GM12865 (cell line): ENCODE results near the gene CCNL2.

Experiments
- DNase-seq: peaks from one replicate; pipeline ENCODE4 v3.0.0; 2010; ENCODE audit warnings: low read depth
- H3K4me3 ChIP-seq: 2 replicates; pipeline ENCODE4 v1.5.1; 2011; ENCODE audit warnings: mild to moderate bottlenecking, low read depth, low read length, control low read depth
- TF ChIP-seq, protein P1 (sequence below): IDR thresholded peaks from 2 replicates; pipeline ENCODE4 v1.5.1; 2011; ENCODE audit warnings: low read length, control low read depth, low read depth, inconsistent platforms; ENCODE audit not compliant: insufficient read depth; ENCODE audit errors: missing control alignments

CCNL2 gene

DNA sequence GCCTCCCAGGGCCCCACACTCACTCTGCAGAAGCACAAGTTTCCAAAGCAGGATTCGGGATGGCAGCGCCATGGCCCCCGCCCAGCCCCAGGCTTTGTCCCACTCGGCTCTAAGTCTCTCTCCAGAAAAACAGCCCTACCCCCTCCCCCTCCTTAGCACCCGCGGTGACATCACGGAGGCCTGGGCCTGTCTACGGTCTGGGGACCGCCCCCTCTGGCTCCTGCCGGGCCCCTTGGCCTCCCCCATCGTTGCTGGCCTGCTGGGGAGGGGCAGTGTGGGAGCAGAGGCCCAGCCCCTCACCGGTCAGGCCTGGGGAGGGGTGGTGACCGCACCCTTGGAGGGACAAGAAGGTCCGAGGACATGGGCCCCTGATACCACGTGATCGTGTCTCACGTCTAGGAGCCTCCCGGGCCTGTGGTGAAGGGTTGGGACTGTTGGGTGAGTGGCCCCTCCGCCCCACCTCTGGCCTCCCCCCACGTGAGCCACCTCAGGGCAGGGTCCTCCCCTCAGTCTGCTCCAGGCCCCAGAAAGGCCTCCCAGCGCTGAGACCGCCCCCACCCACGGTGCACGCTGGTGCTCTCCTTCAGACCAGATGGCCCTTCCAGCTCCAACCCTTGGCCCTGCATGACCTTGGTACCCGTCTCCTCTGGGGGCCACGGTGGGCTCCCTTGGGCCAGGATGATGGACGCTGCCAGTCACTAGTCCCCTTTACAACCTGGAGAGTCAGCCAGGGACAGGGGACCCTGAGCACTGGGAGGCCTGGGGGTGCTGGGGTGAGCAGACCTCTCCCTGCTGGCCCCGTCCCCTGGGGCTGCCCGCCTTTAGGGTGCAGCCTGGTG lies 40.5 kb downstream of the CCNL2 start, which contains the start of gene MXRA8:
MXRA8 (minus strand) TSS at position 123 of the 839 bp plus-strand sequence; CDS start at position 72, 51 bp downstream.
- H3K4me3 ChIP-seq = no peak within 1 kb of the TSS
- no peak for DNase-seq
- TF ChIP-seq, protein P1, sequence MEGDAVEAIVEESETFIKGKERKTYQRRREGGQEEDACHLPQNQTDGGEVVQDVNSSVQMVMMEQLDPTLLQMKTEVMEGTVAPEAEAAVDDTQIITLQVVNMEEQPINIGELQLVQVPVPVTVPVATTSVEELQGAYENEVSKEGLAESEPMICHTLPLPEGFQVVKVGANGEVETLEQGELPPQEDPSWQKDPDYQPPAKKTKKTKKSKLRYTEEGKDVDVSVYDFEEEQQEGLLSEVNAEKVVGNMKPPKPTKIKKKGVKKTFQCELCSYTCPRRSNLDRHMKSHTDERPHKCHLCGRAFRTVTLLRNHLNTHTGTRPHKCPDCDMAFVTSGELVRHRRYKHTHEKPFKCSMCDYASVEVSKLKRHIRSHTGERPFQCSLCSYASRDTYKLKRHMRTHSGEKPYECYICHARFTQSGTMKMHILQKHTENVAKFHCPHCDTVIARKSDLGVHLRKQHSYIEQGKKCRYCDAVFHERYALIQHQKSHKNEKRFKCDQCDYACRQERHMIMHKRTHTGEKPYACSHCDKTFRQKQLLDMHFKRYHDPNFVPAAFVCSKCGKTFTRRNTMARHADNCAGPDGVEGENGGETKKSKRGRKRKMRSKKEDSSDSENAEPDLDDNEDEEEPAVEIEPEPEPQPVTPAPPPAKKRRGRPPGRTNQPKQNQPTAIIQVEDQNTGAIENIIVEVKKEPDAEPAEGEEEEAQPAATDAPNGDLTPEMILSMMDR = no peak

DNA sequence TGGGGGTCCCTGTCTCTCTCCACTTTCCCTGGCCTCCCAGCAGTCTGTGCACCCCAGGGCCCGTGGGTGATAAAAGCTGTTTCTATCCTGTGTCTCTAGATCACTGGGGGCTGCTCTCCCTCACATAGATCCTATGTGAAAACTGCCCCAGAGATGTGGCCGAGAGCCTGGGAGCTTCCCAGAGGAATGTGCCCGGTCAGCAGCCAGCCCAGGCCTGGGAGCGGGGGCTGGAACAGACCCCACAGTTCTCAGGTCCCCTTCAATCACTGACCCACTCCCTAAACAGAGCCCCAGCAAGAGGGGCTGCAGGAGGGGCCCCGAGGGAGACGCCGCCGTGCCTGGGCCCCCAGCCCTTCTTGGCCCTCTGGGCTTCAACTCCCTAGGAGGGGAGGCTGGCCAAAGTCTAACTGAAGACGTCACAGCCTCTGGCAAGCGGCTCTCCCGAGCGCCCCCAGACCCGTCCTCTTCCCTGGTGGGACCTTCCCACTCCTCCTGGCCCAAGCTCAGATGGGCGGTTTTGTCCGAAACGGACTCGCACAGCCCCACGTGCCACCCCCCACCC lies 41.2 kb downstream of the CCNL2 start:
- TF ChIP-seq, protein P1 = no peak
- H3K4me3 ChIP-seq = no peak overlapping the region
- no peak for DNase-seq

DNA sequence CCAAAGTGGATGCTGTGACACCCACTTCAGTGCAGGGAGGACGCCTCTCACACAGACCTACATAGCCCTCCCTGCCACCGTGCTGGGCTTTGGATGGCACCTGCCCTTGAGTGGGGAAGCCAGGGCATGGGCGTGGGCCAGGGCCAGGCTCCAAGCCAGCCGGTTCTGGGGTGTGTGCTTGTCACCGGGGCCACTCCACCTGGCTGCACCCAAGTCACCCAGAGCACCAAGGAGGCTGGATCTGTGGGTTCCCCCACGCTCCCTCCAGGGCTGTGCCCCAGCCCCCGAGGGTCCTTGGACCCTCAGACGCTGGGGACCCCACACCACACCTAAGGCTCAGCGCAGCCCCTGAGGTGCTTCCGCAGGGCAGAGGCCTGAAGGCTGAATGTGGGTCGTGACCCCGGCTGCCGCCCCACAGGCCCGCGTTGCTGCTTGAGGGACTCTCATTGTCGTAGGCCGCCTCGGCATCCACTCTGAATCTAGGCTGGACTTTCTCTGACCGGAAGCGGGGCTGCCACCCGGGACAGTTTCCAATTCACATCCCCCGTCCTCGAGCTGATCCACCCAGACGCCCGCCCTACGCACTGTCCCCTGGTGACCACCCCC lies 42.2 kb downstream of the CCNL2 start:
- no peak overlapping the region for H3K4me3 ChIP-seq
- TF ChIP-seq, protein P1 = no peak

DNA sequence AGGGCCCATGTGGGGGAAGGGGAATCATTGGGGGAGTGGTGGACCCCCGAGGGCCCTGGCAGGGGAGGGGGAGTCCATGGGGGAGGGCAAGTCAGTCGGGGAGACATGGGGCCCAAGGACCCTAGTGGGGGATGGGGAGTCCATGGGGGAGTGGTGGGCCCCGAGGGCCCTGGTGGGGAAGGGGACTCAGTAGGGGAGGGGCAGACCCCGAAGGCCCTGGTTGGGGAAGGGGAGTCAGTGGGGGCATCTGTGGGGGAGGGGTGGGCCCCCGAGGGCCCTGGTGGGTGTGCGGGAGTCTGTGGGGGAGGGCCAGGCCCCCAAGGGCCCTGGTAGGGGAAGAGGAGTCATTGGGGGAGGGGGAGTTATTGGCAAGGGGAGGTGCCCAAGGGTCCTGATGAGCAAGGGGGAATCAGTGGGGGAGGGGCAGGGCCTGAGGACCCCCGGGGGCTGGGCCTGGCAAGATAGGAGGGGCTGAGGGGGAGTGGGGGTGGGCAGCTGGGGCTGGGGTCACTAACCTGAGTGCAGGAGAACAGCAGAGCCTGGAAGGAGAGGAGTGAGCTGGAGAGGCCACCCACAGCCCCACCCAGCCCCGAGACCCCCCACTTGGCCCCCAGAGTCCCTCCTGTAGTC lies 42.9 kb downstream of the CCNL2 start:
- TF ChIP-seq, protein P1 = no peak
- H3K4me3 ChIP-seq = no peak overlapping the region
- no peak for DNase-seq

More for the DNA sequence above, 42.2 kb downstream of the CCNL2 start:
- DNase-seq = no peak

DNA sequence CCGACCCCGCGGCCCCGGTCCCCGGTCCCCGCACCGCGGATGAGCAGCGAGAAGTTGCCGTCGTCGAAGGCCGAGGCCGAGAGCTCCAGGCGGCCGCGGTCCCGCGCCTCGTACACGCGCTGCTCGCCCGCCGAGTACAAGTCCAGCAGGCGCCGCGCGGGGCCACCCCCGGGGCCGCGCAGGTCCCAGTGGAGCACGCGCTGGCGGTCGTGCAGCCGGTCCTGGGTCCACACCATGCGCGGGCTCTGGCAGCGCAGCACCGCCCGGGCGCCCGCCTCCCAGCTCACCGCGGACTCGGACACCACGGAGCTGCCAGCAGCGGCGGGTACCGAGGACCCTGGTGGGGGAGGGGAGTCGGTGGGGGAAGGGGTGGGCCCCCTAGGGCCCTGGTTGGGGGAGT lies 43.7 kb downstream of the CCNL2 start:
- TF ChIP-seq, protein P1 = no peak
- H3K4me3 ChIP-seq = no peak overlapping the region
- DNase-seq = no peak

DNA sequence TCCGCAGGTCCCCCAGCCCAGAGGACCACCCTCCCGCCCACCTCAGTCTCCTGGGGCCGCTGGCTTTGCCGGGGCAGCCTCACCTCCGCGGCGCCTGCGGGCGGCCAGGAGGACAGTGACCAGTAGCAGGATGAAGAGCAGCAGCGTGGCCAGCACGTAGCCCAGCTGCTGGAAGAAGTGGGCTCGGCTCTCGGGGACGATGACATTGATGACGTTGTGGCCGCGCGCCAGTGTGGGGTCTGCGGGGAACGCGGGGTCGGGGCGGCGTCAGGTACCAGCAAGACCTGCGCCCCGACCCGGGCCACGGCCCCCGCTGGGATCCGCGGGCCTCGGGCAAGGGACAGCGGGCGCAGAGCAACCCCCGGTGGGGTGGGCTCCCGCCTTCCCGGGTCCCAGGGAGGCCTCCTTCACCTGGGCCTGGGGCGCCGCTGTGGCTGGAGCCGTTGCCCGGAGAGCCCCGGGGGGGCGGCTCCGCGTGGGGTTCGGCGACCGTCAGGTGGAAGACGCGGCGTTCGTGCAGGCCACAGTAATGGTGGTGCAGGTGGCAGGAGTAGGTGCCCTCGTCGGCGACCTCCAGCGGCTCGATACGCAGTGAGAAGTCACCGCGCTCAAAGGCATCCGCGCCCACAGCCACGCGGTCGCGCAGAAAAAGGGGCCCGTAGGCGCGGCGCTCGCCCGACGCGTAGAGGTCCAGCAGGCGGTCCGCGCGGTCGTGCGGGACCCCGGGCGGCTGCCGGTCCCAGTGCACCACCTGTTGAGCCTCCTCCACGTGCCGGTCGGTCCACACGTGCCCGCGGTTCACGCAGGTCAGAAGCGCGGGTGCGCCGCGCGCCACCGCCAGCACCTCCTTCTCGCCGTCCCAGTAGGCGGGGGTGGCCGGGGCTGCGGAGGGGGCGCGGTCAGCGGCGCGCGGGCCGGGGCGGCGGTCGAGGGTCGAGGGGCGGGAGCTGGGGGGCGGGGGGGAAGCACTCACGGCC lies 44.6 kb downstream of the CCNL2 start:
- no peak overlapping the region for H3K4me3 ChIP-seq
- no peak for DNase-seq
- TF ChIP-seq, protein P1 = no peak
